WERI-Rb-1 (cell line): Measurements from ENCODE around the gene TRIM5.

Experiments
- DNase-seq: peaks from one replicate; pipeline ENCODE4 v3.0.0-alpha.2; 2020
- H3K27ac ChIP-seq: fragments of 250-450 bp; sonication (Bioruptor Pico); 2 replicates; pipeline ENCODE4 v1.5.1; 2020; ENCODE audit warnings: mild to moderate bottlenecking, moderate library complexity
- H3K27me3 ChIP-seq: fragments of 250-450 bp; sonication (Bioruptor Pico); 2 replicates; pipeline ENCODE4 v1.5.1; 2021; ENCODE audit warnings: mild to moderate bottlenecking, low read depth, moderate library complexity; ENCODE audit not compliant: insufficient read depth, severe bottlenecking
- H3K36me3 ChIP-seq: fragments of 250-450 bp; sonication (Bioruptor Pico); 2 replicates; pipeline ENCODE4 v1.5.1; 2020; ENCODE audit warnings: mild to moderate bottlenecking, moderate library complexity
- H3K4me3 ChIP-seq: 2 replicates; pipeline ENCODE4 v1.5.1; 2011; ENCODE audit warnings: low read depth, mild to moderate bottlenecking, control low read depth, low read length
- H3K9me3 ChIP-seq: fragments of 250-450 bp; sonication (Bioruptor Pico); 2 replicates; pipeline ENCODE4 v1.5.1; 2021; ENCODE audit warnings: mild to moderate bottlenecking, moderate library complexity; ENCODE audit not compliant: severe bottlenecking
- TF ChIP-seq, protein P1 (sequence below): IDR thresholded peaks from 2 replicates; pipeline ENCODE4 v1.5.1; 2011; ENCODE audit warnings: low read depth, mild to moderate bottlenecking, control low read depth, inconsistent platforms, low read length

TRIM5 gene

GRCh38 chr11:5631969-5632635 lies 52.8 kb downstream of the TRIM5 start:
- no peaks in the 10 kb centered on the region for H3K36me3 ChIP-seq
- H3K4me3 ChIP-seq = no peak overlapping the region
- peaks cover 72% of the 10 kb centered on the region for H3K27me3 ChIP-seq
- DNase-seq = no peak
- no peak overlapping the region for H3K27ac ChIP-seq
- TF ChIP-seq, protein P1, sequence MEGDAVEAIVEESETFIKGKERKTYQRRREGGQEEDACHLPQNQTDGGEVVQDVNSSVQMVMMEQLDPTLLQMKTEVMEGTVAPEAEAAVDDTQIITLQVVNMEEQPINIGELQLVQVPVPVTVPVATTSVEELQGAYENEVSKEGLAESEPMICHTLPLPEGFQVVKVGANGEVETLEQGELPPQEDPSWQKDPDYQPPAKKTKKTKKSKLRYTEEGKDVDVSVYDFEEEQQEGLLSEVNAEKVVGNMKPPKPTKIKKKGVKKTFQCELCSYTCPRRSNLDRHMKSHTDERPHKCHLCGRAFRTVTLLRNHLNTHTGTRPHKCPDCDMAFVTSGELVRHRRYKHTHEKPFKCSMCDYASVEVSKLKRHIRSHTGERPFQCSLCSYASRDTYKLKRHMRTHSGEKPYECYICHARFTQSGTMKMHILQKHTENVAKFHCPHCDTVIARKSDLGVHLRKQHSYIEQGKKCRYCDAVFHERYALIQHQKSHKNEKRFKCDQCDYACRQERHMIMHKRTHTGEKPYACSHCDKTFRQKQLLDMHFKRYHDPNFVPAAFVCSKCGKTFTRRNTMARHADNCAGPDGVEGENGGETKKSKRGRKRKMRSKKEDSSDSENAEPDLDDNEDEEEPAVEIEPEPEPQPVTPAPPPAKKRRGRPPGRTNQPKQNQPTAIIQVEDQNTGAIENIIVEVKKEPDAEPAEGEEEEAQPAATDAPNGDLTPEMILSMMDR = no peak
- H3K9me3 ChIP-seq = no peaks in the 10 kb centered on the region

DNA sequence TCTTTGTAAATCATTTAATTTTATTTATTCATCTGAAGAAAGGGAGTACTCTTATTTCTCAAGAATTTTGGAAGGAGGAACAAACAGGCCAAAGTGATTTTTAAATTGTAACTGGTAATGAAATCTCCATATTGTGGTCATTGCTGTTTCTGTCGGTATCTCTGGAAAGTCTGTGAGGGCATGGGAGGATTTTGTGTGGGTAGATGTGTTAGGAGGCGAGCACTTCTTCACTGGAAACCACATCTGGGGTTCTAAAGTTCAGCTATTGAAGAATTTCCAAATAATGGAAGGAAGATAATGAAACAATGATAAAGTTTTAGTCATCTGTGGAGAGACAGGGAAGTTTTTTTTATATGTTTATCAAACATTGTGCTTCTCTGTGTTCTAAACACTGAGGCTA lies 53.5 kb downstream of the TRIM5 start:
- Histone ChIP-seq H3K4me3 (no peak overlapping the region), H3K27ac (no peak overlapping the region), H3K36me3 (no peaks in the 10 kb centered on the region), H3K27me3 (peaks cover 75% of the 10 kb centered on the region), H3K9me3 (no peaks in the 10 kb centered on the region)
- TF ChIP-seq, protein P1 = no peak
- DNase-seq = no peak

GRCh38 chr11:5626196-5626595 lies 58.7 kb downstream of the TRIM5 start:
- Histone ChIP-seq H3K27me3 (peaks cover 85% of the 10 kb centered on the region), H3K4me3 (no peak overlapping the region), H3K36me3 (no peaks in the 10 kb centered on the region), H3K27ac (no peak overlapping the region), H3K9me3 (no peaks in the 10 kb centered on the region)
- TF ChIP-seq, protein P1 = no peak
- DNase-seq = no peak

GRCh38 chr11:5625281-5625680 lies 59.6 kb downstream of the TRIM5 start:
- Histone ChIP-seq H3K36me3 (no peaks in the 10 kb centered on the region), H3K27me3 (peaks cover 85% of the 10 kb centered on the region), H3K9me3 (no peaks in the 10 kb centered on the region), H3K27ac (no peak overlapping the region), H3K4me3 (no peak overlapping the region)
- DNase-seq = no peak
- TF ChIP-seq, protein P1 = no peak

GRCh38 chr11:5624489-5625279 lies 60.2 kb downstream of the TRIM5 start, which contains the start of gene TRIM34:
Gene TRIM34, plus strand, starts transcription at chr11:5625001. Its CDS starts 7,331 bp downstream, at chr11:5632332.
- Histone ChIP-seq H3K4me3 (no peak within 1 kb of the TSS), H3K27me3 (peaks cover 83% of the 10 kb centered on the region), H3K27ac (no peak within 1 kb of the TSS), H3K36me3 (no peaks in the 10 kb centered on the region), H3K9me3 (no peaks in the 10 kb centered on the region)
- no peak for DNase-seq
- TF ChIP-seq, protein P1 = no peak
